ENCODE results near the gene KSR1.

Gene KSR1

GRCh38 chr17:27520491-27521185, 64.4 kb downstream of the KSR1 start:
- DNase-seq, result peak; percentile 19

DNA sequence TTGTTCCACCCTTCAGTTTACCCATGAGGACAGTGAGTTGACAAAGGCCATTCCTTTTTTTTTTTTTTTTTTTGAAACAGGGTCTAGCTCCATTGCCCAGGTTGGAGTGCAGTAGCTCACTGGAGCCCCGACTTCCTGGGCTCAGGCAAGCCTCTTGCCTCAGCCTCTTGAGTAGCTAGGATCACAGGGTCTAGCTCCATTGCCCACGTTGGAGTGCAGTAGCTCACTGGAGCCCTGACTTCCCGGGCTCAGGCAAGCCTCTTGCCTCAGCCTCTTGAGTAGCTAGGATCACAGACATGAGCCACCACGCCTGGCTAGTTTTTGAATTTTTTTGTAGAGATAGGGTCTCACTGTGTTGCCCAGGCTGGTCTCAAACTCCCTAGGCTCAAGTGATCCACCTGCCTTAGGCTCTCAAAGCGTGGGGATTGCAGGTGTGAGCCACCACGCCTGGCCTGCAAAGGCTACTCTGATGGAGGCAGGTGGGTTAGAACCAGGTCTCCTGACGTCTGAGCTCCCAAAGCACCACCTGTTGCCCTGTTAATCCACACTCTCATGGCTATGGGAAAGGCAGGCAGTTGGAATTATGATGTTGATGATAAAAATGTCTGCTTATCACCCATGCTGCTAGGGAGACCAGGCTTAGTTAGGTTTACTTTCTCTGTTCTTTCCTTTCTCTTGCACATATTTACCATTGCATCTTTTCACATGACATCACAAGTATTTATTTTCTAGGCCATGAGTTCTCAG, 65.2 kb downstream of the KSR1 start:
- DNase-seq, result peak; percentile 7

DNA sequence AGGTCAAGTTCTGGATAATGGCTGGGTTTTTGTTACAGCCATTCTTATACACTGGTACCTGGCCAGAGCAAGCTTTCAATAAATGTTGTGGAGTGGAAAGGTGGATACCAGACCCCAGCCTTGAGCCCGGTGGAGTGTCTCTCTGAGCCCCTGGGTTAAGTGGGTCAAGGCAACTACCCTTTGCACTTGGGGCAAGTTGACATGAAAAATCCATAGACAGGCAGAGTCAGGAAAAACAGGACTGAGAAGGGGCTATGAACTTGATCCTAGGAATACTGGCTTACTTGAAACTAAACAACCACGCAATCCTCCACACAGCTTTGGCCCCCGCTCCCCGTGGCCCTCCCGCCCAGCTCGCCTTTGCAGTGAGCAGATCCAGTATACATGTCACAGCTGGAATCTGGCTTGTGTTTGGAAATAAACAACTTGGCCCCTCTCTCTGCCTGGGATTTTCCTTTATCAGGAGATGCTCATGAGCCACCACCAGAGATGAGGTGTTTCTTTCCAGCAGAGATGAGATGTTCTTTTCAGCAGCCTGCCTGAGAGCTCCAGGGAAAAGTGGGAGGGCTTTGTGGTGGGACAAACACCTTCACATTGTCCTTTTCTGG, 65.9 kb downstream of the KSR1 start:
- peak; percentile 7 for DNase-seq

- DNase-seq, result no peak
Observed at GRCh38 chr17:27523712-27524111, 67.5 kb downstream of the KSR1 start.

DNA sequence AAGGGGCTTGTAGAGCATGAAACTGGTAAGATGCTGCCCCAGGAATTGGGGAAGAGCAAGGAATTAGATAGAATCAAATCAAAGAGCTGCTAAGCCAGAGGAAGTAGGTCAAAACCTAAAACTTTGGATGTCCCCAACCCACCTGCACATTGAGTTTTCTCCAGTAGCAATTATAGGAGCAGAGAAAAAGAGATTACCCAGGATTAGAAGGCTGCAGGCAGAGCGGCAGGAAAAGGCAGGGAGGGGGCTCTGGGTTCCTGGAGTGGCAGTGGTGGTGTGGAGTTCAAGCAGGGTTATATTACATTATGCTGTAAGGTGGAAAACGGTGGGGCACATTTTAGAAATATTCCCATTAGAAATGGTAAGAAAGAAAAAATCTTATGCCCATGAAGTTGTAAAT, 68.3 kb downstream of the KSR1 start:
- peak; percentile 6 for DNase-seq

DNA sequence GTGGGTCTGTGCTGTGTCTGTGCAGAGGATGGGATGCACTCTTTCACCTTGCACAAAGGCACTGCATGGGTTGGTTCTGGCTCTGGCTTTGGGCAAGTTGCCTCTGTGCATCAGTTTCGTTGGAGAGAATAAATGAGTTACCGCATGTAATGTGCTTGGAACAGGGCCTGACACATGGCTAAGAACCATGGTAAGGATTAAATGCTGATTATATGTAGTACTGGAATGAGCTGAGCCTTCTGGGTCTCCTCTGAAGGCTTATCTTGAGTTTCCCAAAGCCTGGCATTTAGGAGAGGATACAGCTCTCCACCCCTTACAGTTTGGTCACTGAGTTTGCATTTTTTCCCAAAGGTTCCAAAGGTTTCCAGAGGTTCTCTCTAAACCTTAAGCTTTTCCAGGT, 69.1 kb downstream of the KSR1 start:
- peak; percentile 21 for DNase-seq

DNA sequence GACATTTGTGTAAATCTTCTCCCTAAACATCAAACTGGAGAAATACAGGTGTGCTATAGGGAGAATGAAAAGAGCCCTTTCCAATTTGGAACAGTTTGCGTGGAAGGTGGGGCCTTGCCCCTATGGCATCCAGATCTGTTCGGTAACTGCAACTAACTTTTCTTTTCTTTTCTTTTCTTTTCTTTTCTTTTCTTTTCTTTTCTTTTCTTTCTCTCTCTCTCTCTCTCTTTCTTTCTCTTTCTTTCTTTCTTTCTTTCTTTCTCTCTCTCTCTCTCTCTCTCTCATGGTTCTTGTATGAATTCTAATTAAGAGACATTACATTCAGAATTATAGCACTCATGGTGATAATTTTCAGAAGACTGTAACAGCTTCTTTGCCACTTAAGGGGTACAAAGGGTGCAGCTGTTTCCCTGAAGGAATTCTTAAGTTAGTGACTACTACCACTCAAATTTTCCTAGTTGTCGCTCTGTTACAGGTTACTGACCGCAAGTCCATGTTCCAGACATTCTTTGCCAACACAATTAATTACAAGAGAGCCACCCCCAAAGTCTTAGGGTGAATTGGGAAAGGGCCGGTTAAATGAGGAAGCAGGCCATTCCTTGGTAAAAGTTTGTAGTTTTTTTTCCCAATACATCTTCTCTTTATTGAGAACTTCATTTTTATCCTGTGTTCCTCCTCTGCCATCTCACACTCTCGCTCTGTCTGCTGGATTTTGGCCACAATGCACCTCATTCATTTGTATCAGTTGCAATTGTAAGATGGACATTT, 69.8 kb downstream of the KSR1 start:
- no peak for DNase-seq

DNA sequence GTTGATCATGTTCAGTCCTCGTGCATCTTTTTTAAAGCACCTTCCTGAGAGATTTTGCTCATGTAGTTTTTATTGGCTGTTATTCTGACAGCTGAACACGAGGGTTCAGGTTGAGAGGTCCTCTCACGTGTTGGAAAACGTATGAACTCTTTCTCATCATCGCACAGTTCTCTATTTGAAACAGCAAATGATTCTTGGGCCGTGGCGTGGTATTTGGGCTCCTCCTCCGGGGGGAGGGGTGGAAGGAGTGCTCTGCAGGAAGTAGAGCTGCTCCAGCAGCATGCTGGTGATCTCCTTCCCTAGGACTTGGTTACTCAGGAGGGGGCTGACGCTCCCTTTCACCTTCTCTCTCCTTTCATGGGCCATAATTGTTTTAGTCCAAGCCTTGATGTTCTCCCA, 70.4 kb downstream of the KSR1 start:
- DNase-seq, result peak; percentile 54

- DNase-seq, result peak; percentile 43
Observed at GRCh38 chr17:27529230-27529796, 73.1 kb downstream of the KSR1 start.

- DNase-seq, result peak; percentile 36
Observed at GRCh38 chr17:27530764-27531391, 74.6 kb downstream of the KSR1 start.

GRCh38 chr17:27531469-27531961, 75.3 kb downstream of the KSR1 start:
- DNase-seq, result no peak

DNA sequence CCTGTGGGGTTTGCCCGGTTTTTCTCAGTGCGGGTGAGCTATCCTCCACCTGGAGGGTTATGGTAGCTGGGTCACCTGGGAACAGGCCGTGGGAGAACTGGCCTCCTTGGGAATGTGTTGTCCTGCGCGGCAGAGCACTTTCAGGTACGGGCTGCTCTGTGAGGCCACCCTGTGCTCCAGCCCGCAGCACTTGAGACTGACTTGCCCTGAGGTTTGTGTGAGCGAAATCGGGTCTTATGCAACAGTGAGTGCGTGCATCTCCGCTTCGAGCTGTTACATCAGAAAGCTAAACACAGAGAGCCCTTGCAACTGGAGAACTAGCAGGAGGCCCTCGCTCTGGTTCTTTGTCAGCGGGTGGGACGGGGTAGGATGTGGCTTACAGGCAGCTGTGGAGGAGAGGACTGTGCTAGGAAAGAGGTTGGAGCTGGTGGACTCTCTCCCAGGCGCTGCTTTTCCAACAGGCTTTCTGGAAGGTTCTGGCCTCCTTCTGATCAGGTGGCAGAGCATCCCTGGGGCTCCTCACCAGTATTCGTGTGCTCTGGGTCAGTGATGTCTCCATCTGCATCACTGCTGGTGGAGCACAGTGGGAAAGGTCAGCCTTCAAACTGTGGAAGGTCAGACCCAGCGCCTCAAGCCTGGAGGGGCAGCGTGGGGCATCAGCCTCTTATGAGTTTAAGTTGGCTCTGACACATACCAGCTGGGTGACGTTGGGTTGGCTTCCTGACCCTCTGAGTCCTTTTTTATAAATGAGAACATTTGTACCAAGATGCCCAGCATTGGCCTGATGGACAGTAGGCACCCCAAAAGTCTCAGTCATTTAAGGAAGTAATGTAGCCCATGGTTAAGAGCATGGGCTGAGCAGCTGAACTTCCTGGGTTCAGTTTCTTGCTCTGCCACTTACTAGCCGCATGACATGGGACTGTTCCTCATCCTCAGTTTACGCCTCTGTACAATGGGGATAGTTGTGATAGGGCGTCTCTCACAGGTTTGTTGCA, 76.3 kb downstream of the KSR1 start:
- DNase-seq, result peak; percentile 53

DNA sequence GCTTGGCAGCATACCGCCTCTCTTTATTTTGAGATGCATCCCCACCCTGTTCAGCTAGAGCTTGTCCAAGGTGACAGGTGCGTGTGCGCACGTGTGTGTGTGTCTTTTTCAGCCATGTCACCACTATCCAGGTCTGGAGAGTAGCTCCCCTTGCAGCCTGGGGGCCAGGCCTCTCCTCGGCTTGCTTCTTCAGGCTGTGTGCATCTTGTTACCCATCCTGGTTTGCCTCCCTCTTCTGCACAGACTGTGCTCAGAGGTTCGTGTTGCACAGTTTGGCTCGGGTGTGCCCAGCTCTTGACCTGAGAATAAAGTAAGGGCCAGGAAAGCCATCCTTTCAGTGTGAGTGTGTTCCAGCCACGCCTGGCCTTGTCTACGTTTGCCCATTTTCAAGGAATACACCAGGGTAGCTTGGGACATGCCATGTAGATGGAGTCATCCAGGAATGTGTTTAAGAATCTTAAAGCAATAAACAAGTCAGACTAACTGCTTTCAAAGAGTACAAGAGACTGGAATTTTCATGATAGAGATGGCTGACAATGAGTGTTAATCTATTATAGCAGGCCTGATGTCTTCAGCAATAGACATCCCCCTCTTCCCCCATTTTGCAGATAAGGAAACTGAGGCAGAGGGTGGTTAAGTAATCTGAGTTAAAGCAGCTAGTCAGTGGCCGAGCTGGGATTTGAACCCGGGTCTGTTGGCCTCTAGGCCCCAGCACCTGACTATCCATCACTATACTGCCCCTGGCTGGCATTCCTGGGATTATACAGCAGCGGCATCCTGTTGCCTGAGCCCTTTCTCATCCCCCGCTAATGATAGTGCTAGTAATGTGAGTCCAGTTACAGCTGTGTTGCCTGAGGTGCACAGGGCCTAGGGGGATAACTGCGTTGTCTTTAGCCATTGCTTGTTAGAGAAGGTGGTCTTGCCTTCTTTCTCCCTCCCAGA, 77.9 kb downstream of the KSR1 start:
- DNase-seq, result no peak

- no peak for DNase-seq
Observed at GRCh38 chr17:27535178-27535928, 79.1 kb downstream of the KSR1 start.

DNA sequence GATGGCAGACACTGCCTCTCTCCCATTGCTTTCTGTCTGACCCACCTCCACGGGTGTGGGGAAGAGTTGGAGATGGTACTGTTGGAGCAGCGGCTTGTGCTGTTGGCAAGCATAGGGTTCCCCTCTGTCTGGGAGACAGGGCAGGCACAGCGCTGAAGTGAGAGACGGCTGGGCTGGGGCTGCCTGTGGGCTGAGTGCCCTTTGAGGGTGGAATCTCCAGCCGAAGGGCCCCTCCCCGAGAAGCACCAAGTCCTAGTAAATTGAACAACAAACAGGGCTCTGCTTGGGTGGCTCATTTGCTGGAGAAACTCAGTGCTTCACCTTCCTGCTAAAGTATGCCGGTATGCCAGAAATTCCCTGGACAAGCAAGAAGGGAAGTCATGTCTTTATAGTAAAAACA, 79.7 kb downstream of the KSR1 start:
- DNase-seq, result no peak

DNA sequence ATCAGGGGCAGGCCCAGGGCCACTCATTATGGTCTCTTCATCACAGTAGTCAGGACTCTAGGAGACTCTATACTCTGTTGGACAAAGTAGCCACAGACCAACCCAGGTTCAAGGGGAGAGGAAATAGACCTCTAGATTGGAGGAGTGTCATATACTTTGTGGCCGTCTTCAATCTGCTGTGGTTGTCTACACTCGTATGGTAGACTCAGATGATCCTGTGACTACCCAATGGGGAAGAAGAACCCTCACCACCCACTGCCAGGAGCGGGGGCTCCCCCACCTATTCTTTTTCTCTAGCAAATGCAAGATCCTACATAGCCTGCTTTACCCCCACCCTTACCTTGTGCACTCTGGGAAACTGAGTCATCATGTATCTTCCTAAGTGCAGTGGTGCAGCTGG, 80.5 kb downstream of the KSR1 start:
- DNase-seq, result no peak

DNA sequence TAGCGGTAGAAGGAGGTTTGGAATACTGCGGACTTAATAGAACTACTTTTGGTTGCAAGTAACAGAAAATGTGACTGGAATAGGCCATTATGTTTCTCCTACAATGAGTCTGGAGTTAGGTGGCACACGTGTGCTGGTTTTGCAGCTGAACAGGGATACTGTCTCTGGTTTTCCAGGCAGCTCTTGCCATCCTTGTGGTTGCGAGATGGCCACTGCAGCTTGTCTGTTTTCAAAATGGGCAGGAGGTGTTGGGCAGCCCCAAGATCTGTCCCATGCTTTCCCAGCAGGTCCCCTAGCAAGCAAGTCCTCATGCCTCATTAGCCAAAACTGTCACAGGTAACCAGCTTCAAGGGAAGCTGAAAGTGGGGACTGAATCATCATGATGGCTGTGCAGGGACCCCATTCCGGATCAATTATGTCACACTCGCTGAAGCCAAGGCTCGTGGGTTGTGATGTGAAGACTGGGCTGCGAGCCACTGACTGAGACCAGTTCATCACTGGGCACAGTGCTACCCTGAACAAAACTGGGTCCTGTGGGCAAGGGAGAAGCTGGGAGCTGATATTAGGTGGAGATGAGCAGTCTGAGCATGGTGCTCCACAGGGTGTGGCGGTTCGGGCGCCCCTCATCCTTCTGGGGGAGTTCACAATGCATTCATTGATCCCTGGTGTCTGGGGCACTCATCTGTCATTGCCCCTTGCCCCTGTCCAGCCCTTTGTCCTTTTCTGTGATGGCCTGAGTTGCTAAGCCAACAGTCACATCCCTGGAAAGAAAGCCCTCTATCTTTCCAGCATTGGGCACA, 82.1 kb downstream of the KSR1 start:
- DNase-seq, result no peak

- DNase-seq, result no peak
Observed at GRCh38 chr17:27539152-27539551, 82.9 kb downstream of the KSR1 start.

Measured in femur (tissue), 1 donor.